ENCODE data around the gene SLC35G3.
"Not testable (repeated sequence)": the region's sequence is repeated elsewhere in the genome, so short reads cannot be mapped to it uniquely, and the experiment has no call there.

Gene SLC35G3

GRCh38 chr17:35194001-35194400 lies at the start of gene SLC35G3:
SLC35G3 (minus strand) TSS chr17:35194393; CDS start chr17:35194307, 86 bp downstream.
- DNase-seq (ENCODE audit: low read depth in 3 of 3), result not testable (repeated sequence)

GRCh38 chr17:35243561-35244340 lies 49.6 kb upstream of the SLC35G3 start:
- peak in 2 of 3 donors; percentile 39 to 44 for DNase-seq (ENCODE audit: low read depth in 3 of 3)

GRCh38 chr17:35242805-35243560 lies 48.8 kb upstream of the SLC35G3 start, which contains the start of gene SLFN5:
SLFN5 (plus strand) TSS chr17:35243072; CDS start chr17:35258691, 15,619 bp downstream.
- DNase-seq (ENCODE audit: low read depth in 3 of 3), result peak; percentile 82 to 86 (median 85)

- DNase-seq (ENCODE audit: low read depth in 3 of 3), result peak; percentile 72 to 86 (median 72)
These were observed 48.1 kb upstream of the SLC35G3 start for GRCh38 chr17:35242158-35242804.

- DNase-seq (ENCODE audit: low read depth in 3 of 3), result no peak
These were observed 47.3 kb upstream of the SLC35G3 start for GRCh38 chr17:35241520-35241919.

GRCh38 chr17:35240861-35241260 lies 46.7 kb upstream of the SLC35G3 start:
- DNase-seq (ENCODE audit: low read depth in 3 of 3), result no peak

- no peak for DNase-seq (ENCODE audit: low read depth in 3 of 3)
These were observed 45.6 kb upstream of the SLC35G3 start for GRCh38 chr17:35239823-35240222.

- no peak for DNase-seq (ENCODE audit: low read depth in 3 of 3)
These were observed 44.6 kb upstream of the SLC35G3 start for GRCh38 chr17:35238821-35239220.

- no peak for DNase-seq (ENCODE audit: low read depth in 3 of 3)
These were observed 42.6 kb upstream of the SLC35G3 start for GRCh38 chr17:35236821-35237220.

GRCh38 chr17:35235917-35236316 lies 41.7 kb upstream of the SLC35G3 start:
- DNase-seq (ENCODE audit: low read depth in 3 of 3), result no peak

- DNase-seq (ENCODE audit: low read depth in 3 of 3), result no peak
These were observed 41.1 kb upstream of the SLC35G3 start for GRCh38 chr17:35235289-35235688.

GRCh38 chr17:35234315-35234714 lies 40.1 kb upstream of the SLC35G3 start:
- DNase-seq (ENCODE audit: low read depth in 3 of 3), result not testable (repeated sequence)

GRCh38 chr17:35229638-35230037 lies 35.4 kb upstream of the SLC35G3 start:
- DNase-seq (ENCODE audit: low read depth in 3 of 3), result no peak

GRCh38 chr17:35227546-35227945 lies 33.4 kb upstream of the SLC35G3 start:
- DNase-seq (ENCODE audit: low read depth in 3 of 3), result no peak

GRCh38 chr17:35224436-35224835 lies 30.2 kb upstream of the SLC35G3 start:
- no peak for DNase-seq (ENCODE audit: low read depth in 3 of 3)

GRCh38 chr17:35222452-35222851 lies 28.3 kb upstream of the SLC35G3 start:
- DNase-seq (ENCODE audit: low read depth in 3 of 3), result no peak

- no peak for DNase-seq (ENCODE audit: low read depth in 3 of 3)
These were observed 24.7 kb upstream of the SLC35G3 start for GRCh38 chr17:35218915-35219314.

- DNase-seq (ENCODE audit: low read depth in 3 of 3), result no peak
These were observed 22.9 kb upstream of the SLC35G3 start for GRCh38 chr17:35217107-35217506.

GRCh38 chr17:35214631-35215273 lies 20.6 kb upstream of the SLC35G3 start:
- peak in 2 of 3 donors; percentile 11 to 18 for DNase-seq (ENCODE audit: low read depth in 3 of 3)

- DNase-seq (ENCODE audit: low read depth in 3 of 3), result no peak
These were observed 20.0 kb upstream of the SLC35G3 start for GRCh38 chr17:35214192-35214591.

- no peak for DNase-seq (ENCODE audit: low read depth in 3 of 3)
These were observed 19.3 kb upstream of the SLC35G3 start for GRCh38 chr17:35213412-35213940.

- no peak for DNase-seq (ENCODE audit: low read depth in 3 of 3)
These were observed 18.5 kb upstream of the SLC35G3 start for GRCh38 chr17:35212668-35213067.
